SIG-M5 treated with dmso at 0.1 percent for 504 hours (cell line): ENCODE measurements around the gene MAD1L1.

ENCODE experiments used
- DNase-seq: peaks from one replicate; lab custom pipeline; 2025; ENCODE audit not compliant: unreplicated experiment; lab: John Stamatoyannopoulos, UW

Gene MAD1L1

DNA sequence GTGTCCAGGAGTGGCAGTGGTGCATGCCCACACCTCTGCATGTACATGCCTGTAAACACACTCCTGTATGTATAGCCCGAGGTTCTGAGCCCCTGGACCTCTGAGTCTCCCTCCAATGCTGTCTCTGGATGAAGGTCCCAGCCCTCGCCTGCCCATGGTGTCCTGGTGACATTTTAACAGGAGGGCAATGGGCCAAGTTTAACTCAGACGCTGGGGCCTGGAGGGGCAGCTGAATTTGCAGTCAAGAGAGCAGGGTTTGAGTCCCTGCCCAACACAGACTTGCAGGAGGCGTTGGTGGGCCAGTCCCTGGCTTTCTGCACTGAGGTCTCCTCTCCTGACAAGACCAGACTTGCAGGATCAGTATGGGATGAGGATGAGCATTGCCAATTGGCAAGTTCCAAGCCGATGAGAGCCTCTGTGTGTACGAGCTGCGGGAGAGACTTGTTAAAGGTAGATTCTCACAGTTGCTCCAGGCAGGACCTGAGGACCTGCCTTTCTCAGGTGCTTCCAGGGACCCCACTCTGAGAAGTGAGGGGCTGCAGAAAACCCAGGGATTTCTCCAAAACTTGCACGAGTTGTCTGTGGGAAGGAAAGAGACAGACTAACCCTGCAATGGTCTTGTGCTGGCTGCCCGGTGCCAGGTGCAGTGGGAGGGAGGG, 420.8 kb downstream of the MAD1L1 start:
- DNase-seq: no peak

DNA sequence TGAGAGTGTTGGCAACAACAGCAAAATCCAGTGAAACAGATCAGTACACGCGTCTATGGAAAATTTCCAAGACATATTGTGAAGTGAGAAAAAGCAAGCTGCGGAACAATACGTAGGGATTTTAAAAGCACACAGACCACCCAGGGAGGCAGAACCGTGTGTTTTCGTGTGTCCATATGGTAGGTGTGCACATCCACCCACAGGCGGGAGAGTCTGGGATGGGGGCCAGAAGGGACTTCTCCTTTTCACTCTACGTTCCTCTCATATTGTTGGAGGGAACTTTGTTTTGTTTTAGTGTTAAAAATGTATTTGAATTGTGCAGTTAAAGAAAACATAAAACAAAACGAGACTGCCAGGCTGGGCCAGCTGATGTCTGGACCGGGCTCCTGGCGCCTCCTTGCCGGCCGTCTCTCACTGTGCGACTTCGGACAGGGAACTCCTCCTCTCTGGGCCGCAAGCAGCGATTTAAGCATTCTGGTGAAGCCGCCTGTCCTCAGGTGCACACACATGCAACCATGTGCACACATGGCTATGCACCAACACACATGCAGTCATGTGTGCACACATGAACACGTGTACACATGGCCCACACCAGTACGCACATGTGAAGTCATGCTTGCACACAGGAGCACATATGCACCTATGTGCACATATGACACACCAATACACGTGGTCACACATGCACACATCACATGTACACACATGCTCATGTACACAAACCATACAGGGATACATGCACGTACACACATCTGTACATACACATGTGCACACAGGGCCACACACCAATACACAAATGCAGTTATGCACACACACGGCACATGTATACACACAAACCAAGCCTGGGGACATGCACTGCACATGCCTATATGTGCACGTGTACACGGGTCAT, 421.5 kb downstream of the MAD1L1 start:
- DNase-seq: no peak

DNA sequence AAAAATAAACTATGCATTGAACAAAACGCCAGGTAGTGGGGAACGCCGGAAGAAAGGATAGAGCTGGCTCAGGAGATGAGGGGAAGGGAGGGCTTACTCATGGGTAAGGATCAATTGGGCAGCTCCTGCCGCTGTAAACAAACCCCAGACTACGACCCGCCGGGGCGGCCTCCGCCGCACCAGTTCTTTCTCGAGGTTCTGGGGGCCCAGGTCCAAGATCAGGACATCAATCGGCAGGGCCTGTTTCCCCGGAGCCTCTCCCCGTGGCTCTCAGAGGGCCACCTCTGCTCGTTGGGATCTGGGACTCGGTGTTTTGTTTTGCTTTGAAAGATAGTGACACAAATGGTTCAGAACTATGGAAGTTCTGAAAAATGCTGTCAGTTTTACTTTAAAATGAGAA, 422.2 kb downstream of the MAD1L1 start:
- DNase-seq: no peak

DNA sequence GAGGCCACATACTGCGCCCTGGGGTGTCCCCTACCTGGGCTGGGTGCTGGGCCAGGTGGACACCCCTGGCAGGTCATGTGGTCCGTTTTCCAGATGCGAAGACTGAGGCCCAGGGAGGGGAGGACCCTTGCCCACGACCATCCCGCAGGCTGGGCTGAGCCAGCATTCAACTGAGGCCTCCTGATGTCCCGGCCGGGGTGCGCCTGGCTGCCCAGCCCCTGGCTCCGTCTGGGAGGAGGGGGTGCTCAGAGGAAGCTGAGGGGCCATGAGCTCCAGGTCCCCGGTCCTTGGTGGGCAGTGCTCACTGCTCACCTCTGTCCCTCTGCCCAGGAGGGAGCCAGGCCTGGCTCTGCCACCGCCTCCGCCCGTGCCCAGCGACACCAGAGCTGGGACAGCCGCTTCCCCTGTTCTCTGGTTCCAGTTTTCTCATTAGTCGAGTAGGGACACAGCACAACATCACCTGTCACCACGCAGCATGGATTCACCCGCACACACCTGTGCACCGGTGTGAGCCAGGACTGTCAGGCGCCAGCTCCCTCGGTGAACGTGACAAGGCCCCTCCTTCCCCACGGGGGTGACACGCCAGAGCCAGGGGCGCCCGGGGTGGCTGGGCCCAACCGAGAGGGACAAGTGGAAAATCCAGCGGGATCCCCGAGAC, 423.0 kb downstream of the MAD1L1 start:
- no peak for DNase-seq

DNA sequence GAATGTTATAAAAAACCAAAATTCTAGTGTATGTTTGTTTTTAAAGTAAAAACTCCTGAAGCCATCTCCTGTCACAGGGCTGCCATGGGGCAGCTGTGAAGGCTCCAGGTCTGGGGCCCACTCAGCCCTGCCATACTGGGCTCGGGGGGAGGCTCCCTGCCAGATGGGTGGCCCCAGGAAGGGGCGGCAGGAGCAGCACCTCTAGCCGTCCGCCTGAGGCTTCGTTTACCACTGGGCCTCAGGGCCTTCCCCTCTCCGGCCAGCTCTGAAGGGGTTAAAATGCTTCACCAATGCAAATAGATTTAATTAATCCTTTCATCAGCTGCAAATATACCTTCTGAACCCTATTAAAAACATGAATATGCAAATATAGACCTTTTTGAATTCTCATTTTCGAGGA, 423.7 kb downstream of the MAD1L1 start:
- no peak for DNase-seq

DNA sequence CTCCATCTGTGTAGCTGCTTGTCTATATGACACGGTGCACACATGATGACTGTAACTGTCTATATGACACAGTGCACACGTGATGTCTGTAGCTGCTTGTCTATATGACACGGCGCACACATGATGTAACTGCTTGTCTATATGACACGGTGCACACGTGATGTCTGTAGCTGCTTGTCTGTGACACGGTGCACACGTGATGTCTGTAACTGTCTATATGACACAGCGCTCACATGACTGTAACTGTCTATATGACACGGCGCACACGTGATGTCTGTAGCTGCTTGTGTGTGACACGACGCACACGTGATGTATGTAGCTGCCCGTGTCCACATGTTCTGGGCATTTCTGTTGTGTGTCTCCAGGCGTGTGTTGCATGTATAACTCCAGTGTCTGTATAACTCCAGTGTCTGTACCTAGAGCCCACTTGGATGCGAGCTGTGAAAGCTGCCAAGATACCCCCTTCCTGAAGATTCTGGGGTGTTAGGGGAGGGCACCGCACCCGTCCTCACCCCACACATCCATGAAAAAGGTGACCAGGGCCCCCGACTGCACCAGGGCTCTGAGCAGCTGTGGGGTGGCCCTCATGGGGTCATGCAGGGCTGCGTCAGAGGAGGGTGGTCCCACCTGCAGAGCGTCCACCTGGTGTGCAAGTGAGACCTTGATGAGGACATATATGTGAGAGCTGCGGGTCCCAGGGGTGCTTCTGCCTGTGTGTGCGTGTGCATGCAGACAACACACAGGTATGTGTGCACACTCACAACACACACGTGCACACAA, 424.7 kb downstream of the MAD1L1 start:
- no peak for DNase-seq

DNA sequence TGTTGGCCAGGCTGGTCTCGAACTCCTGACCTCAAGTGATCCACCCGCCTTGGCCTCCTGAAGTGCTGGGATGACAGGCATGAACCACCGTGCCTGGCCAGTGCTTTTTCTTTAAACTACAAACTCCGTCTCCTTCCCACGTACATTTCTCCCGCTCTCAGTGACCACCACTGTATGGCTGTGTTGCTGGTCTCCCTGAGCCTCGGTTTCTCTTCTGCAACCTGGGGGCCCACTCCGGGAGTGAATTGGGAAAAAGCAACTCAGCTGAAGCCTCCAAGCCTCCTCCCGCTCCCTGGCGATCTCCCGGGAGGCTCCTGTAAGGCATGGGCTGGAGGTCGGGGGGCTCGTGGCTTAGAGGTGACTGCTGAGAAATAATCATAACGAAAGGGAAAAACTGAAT, 426.4 kb downstream of the MAD1L1 start:
- no peak for DNase-seq

DNA sequence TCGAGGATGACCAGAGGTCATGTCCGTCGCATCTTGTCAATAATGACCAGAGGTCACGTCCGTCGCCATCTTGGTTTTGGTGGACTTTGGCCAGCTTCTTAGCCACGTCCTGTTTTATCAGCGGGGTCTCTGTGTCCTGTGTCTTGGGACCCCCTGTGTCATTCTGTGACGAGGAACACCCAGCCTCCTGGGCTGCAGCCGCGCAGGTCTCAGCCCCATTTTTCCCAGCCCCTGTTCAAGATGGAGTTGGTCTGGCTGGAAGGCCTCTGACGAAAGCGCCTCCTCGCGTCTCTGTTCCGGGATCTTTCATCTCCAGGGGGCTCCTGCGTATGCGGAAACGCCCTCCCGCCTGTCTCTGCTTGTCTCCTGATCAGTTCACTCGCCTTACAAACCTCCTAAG, 428.4 kb downstream of the MAD1L1 start:
- no peak for DNase-seq

DNA sequence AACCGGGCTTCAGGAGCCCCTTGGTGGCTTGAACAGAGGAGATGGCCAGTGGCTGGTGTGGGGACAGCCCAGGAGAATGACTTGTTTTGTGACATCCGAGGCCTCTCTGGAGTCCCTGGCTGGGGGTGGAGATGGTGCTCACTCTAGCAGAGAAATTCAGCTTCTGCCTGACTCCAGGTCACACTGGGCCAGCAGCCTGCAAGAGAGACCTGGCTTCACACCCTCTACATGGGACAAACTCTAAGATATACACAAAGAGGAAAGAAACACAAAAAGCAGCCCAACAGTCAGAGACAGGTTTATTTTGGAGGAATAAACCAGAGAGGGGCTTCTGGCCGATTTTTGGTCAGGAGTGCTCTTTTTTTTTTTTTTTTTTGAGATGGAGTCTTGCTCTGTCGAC, 429.8 kb downstream of the MAD1L1 start:
- no peak for DNase-seq

DNA sequence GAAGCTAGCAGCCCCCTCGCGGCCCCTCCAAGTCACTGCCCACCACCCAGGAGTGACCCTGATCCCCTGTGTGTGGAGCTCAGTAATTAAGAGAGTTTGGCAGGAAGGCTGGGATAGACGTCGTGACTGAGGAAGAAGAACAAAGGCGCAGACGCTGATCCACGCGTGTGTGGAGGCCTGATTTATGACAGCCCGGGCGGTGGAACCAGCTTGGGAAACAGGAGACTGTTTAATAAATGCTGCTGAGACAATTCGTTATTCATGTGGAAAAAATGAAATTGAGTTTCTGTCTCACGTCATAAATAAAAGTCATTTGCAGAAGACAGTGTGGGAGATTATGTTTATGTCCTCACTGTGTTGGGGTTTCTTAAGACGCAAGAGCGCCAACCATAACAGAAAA, 431.8 kb downstream of the MAD1L1 start:
- no peak for DNase-seq

DNA sequence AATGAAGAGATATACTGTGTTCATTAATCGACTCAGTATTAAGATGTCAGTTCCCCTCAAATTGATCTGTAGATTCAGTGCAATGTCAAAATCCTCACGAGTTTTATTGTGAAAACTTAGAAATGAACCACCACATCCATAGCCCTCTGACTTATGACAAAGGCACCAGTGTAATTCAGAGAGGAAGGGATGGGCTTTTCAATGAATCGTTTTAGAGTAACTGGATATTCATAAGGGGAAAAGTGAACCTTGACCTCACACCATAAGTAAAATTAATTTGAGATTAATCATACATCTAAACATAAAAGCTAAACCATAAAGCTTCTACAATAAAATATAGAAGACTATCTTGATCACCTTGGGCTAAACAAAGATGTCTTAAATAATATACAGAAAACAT, 434.6 kb downstream of the MAD1L1 start:
- no peak for DNase-seq

DNA sequence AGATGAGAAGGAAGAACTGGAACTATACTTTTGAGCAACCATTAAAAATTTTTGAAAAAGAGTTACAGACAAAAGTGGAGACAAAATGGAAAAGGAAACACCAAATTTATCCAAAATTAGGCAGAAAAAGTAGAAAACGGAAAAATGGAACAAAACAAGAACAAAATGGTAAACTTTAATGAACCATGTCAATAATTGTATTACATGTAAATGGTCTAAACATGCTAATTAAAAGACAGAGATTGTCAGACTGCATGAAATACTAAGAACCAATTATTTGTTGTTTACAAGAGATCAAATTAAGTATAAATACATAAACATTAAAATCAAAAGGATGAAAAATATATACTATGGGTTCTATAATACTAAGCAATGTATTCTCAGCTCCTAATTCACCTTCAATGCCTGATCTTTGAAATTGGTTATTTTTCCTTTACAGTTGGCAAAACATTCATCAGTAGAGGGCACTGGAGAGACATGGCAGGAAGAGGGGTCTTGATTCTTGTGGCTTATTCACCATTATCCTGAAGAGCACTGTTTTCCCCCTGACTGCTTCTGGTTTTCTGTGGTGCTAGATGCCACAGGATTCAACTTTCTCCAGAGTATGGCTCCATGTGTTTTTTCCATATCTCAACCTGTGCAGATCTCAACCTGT, 437.7 kb downstream of the MAD1L1 start:
- peak; percentile 25 for DNase-seq

DNA sequence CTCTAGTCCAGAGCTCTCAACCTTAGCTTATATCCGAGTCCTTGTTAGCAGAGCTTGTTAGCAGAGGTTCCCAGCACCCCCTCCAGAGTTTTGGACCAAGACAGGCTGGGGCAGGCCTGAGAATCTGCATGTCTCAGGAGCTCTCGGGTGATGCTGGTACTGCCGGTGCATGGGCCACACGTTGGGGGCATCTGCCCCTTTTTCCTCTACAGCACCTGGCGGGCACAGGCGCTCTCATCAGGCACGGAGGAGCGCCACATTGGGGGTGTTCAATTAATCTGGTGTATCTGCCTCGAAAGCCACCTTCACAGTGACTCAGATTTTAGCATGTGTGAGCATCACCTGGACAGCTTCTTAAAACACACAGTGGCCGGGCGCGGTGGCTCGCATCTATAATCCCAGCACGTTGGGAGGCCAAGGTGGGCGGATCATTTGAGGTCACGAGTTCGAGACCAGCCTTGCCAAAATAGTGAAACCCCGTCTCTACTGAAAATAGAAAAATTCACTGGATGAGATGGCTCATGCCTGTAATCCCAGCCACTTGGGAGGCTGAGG, 445.0 kb downstream of the MAD1L1 start:
- no peak for DNase-seq

DNA sequence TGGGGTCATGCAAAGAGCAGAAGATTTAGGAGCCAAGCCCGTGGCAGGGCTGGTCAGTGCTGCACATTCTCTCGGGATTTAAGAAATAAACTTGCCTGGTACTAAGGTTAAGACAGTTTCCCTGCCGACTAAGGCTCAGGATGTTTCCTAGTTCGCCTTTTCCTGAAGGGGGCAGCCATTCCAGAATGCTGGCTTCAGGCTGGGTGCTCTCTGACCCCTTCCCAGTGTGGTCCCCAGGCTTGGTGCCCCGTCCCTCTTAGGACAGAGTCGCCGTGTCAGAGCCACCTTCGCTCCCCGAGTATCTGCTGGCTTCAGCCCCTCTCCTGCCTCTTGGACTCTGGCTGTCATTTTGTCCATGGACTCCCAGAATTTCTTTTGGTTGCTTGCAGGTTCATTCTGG, 445.5 kb downstream of the MAD1L1 start:
- no peak for DNase-seq

DNA sequence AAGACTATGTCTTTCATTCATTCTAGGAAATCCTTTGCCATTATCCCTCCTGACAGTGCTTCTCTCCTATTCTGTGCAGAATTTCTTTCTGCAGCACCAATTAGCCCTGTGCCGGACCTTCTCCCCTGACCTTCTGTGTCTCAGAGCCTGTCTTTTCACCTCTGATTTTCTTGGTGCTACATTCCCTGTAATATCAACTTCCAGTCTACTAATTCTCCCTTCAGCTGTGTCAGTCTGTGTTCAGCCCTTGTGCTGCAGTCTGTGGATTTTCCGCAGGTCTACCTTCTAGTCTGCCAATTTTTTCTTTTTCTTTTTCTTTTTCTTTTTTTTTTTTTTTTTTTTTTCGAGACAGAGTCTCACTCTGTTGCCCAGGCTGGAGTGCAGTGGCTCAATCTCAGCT, 446.9 kb downstream of the MAD1L1 start:
- no peak for DNase-seq

DNA sequence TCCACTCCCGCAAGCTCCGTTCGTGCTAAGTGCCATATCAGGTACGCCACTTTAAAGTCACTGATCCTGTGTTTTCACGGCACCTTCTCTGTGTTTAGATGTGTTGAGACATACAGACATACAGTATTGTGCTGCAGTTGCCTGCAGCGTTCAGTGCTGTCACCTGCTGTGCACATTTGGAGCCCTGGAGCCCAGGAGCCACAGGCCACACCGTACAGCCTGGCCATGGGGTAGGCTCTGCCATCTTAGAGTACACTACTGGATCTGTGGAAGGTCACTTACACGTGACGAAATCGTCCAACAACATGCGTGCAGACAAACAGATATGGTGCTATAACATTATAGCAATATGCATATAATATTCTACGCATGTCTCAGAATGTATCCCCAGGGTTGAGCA, 451.4 kb downstream of the MAD1L1 start:
- DNase-seq: no peak

DNA sequence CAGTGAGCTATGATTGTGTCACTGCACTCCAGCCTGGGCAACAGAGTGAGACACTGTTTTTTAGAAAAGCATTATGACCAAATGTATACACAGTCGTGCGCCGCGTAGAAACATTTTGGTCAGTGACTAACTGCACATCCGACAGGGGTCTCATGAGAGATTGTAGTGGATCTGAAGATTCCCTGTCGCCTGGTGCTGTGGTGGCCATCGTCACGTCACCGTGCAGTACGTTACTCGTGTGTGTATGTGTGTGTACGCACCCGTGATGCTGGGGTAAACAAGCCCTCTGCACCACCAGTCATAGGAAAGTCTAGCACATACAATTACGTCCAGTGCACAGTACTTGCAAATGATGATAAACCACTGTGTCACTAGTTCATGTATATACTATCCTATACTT, 453.3 kb downstream of the MAD1L1 start:
- no peak for DNase-seq

DNA sequence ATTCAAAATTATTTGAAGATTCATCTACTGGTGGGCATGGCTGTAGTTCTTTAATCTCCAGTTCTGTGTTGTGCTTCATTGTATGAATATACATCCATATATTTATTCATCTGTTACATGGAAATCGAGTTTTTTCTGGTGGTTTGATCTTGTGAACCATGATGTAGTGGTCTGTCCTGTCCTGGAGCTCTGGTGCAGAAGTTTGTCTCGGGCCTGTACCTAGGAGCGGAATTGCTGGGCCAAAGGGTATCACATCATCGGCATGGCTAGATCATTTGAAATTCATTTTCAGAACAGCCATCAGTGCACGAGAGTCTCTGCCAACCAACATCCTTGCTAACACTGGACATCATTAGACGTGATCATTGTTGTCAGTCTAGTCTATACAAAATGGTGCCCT, 455.6 kb downstream of the MAD1L1 start:
- no peak for DNase-seq

DNA sequence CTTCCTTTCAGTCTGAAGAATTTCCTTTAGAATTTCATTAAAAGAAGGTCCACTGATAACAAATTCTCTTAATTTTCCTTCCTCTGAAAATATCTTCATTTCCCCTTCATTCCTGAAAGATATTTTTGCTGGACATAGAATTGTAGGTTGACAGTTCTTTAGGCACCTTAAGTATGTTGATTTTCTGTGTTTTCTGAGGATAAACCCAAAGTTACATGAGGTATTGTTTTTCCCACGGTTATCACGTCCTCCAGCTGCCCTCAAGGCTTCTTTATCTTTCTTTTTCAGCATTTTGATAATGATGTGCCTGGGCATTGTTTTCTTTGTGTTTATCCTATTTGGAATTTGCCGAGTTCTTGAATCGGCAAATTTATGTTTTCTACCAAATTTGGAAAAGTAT, 457.4 kb downstream of the MAD1L1 start:
- DNase-seq: no peak

DNA sequence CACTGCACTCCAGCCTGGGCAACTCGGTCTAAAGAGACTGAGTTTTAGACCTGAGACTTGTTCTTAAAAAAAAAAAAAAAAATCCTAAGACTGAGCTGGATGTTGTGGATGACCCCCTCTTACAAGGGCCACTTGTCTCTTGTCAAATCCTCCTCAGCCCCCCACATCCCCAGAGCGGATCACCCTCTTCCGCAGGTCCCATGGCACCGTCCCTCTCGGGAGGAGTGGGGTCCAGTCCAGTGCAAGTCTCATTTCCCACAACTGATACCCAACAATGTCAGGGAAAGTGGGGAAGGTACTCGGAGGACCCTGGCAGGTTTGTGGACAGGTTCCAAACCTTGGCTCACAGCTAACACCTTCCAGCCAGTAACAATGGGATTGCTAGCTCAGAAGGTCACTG, 462.4 kb downstream of the MAD1L1 start:
- DNase-seq: no peak
